Activated naive CD4-positive, alpha-beta T cell treated with anti-CD3 and anti-CD28 coated beads, Interleukin-2, amount 50 U/mL, for 72 hours (primary cell): ENCODE data around the gene WASF2. TPM values are rescaled to one million over a fixed set of nuclear protein-coding genes. Genes with fewer than 3 reads are reported as not detected.
"Not testable (repeated sequence)": the region's sequence is repeated elsewhere in the genome, so short reads cannot be mapped to it uniquely, and the experiment has no call there.

Experiments used
- ATAC-seq, 2 donors: fragments of 150-1000 bp; cut with Tn5 transposase; 2 replicates each; pipeline ENCODE4 v1.10.0; 2021; ENCODE audit warnings: mild to moderate bottlenecking in 2 of 2, moderate library complexity in 2 of 2
- DNase-seq, 2 donors: peaks; one replicate each; pipeline ENCODE4 v3.0.0; 2021 to 2022; ENCODE audit warnings: low spot score in 2 of 2
- H3K27ac Mint-ChIP-seq, 2 donors: one replicate each; pipeline ENCODE4 v1.8.0; 2022; ENCODE audit warnings: mild to moderate bottlenecking in 2 of 2, mixed read lengths in 2 of 2
- H3K36me3 Mint-ChIP-seq, 2 donors: one replicate each; pipeline ENCODE4 v1.8.0; 2022; ENCODE audit warnings: mixed read lengths in 2 of 2
- H3K9me3 Mint-ChIP-seq, 2 donors: one replicate each; pipeline ENCODE4 v1.8.0; 2022; ENCODE audit warnings: mixed read lengths in 2 of 2
- total RNA-seq, 2 donors: library from RNA; stranded (reverse); gene quantifications; one replicate each; pipeline ENCODE4 v1.2.3, GENCODE V29; 2022

The WASF2 gene
- total RNA-seq, 2 donors from 2014 or later = 97.8 to 116 TPM

GRCh38 chr1:27509127-27510080 lies 19.4 kb upstream of the WASF2 start:
- ATAC-seq (no peak), DNase-seq (no peak)
- no peaks in the 10 kb centered on the region for H3K9me3 Mint-ChIP-seq
- no peaks in the 10 kb centered on the region for H3K36me3 Mint-ChIP-seq
- H3K27ac Mint-ChIP-seq = peak overlapping the region in 1 of 2 donors; percentile 36

- no peak for ATAC-seq
- H3K9me3 Mint-ChIP-seq = no peaks in the 10 kb centered on the region
- H3K27ac Mint-ChIP-seq = no peak overlapping the region
- no peak for DNase-seq
- no peaks in the 10 kb centered on the region for H3K36me3 Mint-ChIP-seq
Measured at GRCh38 chr1:27507960-27508665, 18.1 kb upstream of the WASF2 start.

GRCh38 chr1:27506703-27507102 lies 16.7 kb upstream of the WASF2 start:
- no peak overlapping the region for H3K27ac Mint-ChIP-seq
- H3K9me3 Mint-ChIP-seq = no peaks in the 10 kb centered on the region
- DNase-seq = no peak
- no peak for ATAC-seq
- H3K36me3 Mint-ChIP-seq = no peaks in the 10 kb centered on the region

GRCh38 chr1:27505420-27505680 lies 15.4 kb upstream of the WASF2 start:
- DNase-seq (no peak), ATAC-seq (no peak)
- Mint-ChIP-seq H3K9me3 (no peaks in the 10 kb centered on the region), H3K27ac (peak overlapping the region in 1 of 2 donors; percentile 66), H3K36me3 (no peaks in the 10 kb centered on the region)

GRCh38 chr1:27504588-27505419 lies 14.8 kb upstream of the WASF2 start:
- Mint-ChIP-seq H3K36me3 (no peaks in the 10 kb centered on the region), H3K9me3 (no peaks in the 10 kb centered on the region), H3K27ac (no peak overlapping the region)
- no peak for DNase-seq
- no peak for ATAC-seq

GRCh38 chr1:27503844-27504587 lies 14.0 kb upstream of the WASF2 start:
- H3K36me3 Mint-ChIP-seq = no peaks in the 10 kb centered on the region
- DNase-seq (no peak), ATAC-seq (no peak)
- peak overlapping the region; percentile 31 to 36 for H3K27ac Mint-ChIP-seq
- no peaks in the 10 kb centered on the region for H3K9me3 Mint-ChIP-seq

- no peaks in the 10 kb centered on the region for H3K36me3 Mint-ChIP-seq
- no peak overlapping the region for H3K27ac Mint-ChIP-seq
- DNase-seq (no peak), ATAC-seq (no peak)
- H3K9me3 Mint-ChIP-seq = no peaks in the 10 kb centered on the region
Measured at GRCh38 chr1:27503033-27503432, 13.1 kb upstream of the WASF2 start.

- ATAC-seq, H3K9me3 Mint-ChIP-seq, H3K36me3 Mint-ChIP-seq, H3K27ac Mint-ChIP-seq, DNase-seq: not testable (repeated sequence)
Measured at GRCh38 chr1:27501159-27501558, 11.2 kb upstream of the WASF2 start.

- no peaks in the 10 kb centered on the region for H3K36me3 Mint-ChIP-seq
- ATAC-seq = no peak
- no peak overlapping the region for H3K27ac Mint-ChIP-seq
- no peaks in the 10 kb centered on the region for H3K9me3 Mint-ChIP-seq
- DNase-seq = no peak
Measured at GRCh38 chr1:27499142-27499541, 9.2 kb upstream of the WASF2 start.

- no peak overlapping the region for H3K27ac Mint-ChIP-seq
Measured at GRCh38 chr1:27496604-27497155, 6.7 kb upstream of the WASF2 start.

GRCh38 chr1:27492796-27493195 lies 2.8 kb upstream of the WASF2 start:
- no peaks in the 10 kb centered on the region for H3K9me3 Mint-ChIP-seq
- H3K27ac Mint-ChIP-seq = no peak overlapping the region
- ATAC-seq (no peak), DNase-seq (no peak)
- H3K36me3 Mint-ChIP-seq = peaks cover 0 to 9% of the 10 kb centered on the region in 2 donors

More at GRCh38 chr1:27496604-27497155, 6.7 kb upstream of the WASF2 start:
- no peaks in the 10 kb centered on the region for H3K9me3 Mint-ChIP-seq
- DNase-seq (no peak), ATAC-seq (no peak)
- no peaks in the 10 kb centered on the region for H3K36me3 Mint-ChIP-seq

GRCh38 chr1:27491748-27492700 lies 2.1 kb upstream of the WASF2 start:
- DNase-seq (no peak), ATAC-seq (no peak)
- Mint-ChIP-seq H3K27ac (no peak overlapping the region), H3K36me3 (peaks cover 0 to 9% of the 10 kb centered on the region in 2 donors), H3K9me3 (no peaks in the 10 kb centered on the region)

- Mint-ChIP-seq H3K36me3 (peaks cover 0 to 9% of the 10 kb centered on the region in 2 donors), H3K9me3 (no peaks in the 10 kb centered on the region), H3K27ac (peak overlapping the region; percentile 84 to 98)
- DNase-seq (peak in 1 of 2 donors; percentile 37), ATAC-seq (peak in 1 of 2 donors; percentile 10)
Measured at GRCh38 chr1:27489501-27489972, 430 bp downstream of the WASF2 start.

GRCh38 chr1:27487966-27488884 lies 1.7 kb downstream of the WASF2 start:
- DNase-seq (no peak), ATAC-seq (no peak)
- H3K27ac Mint-ChIP-seq = peak overlapping the region; percentile 51 to 98
- H3K36me3 Mint-ChIP-seq = peaks cover 0 to 9% of the 10 kb centered on the region in 2 donors
- H3K9me3 Mint-ChIP-seq = no peaks in the 10 kb centered on the region
